HepG2 (cell line): ENCODE results near the gene FLVCR1. TPM values are rescaled to one million over a fixed set of nuclear protein-coding genes. Genes with fewer than 3 reads are reported as not detected.

Experiments used
- ATAD3A ChIP-seq: sonication (generic); formaldehyde crosslinking; IDR thresholded peaks from 2 replicates; pipeline ENCODE4 v1.4.0; 2020; ENCODE audit warnings: missing genetic modification reagents
- FOXA1 ChIP-seq, 2 experiments: fragments of 450-650 bp in 1 of 2; sonication (generic) in 1 of 2; formaldehyde crosslinking in 1 of 2; IDR thresholded peaks; 2 replicates each; pipeline versions ENCODE4 v1.4.0 to v1.6.1; 2016 to 2020; ENCODE audit warnings: missing genetic modification reagents in 1 of 2
- IRX3 ChIP-seq: sonication (generic); formaldehyde crosslinking; IDR thresholded peaks from 2 replicates; pipeline ENCODE4 v1.8.1; 2023; ENCODE audit warnings: mild to moderate bottlenecking, low read depth, missing genetic modification reagents, borderline replicate concordance
- KDM2A ChIP-seq: sonication (generic); formaldehyde crosslinking; IDR thresholded peaks from 2 replicates; pipeline ENCODE4 v1.4.0; 2020; ENCODE audit warnings: low read depth, missing genetic modification reagents, borderline replicate concordance
- KDM4B ChIP-seq: sonication (generic); formaldehyde crosslinking; IDR thresholded peaks from 2 replicates; pipeline ENCODE4 v1.4.0; 2020; ENCODE audit warnings: missing genetic modification reagents
- NAIF1 ChIP-seq: sonication (generic); formaldehyde crosslinking; IDR thresholded peaks from 2 replicates; pipeline ENCODE4 v1.5.0; 2020; ENCODE audit warnings: mild to moderate bottlenecking, missing genetic modification reagents, borderline replicate concordance
- NR2C2 ChIP-seq: sonication (generic); formaldehyde crosslinking; IDR thresholded peaks from 2 replicates; pipeline ENCODE4 v1.4.0; 2020; ENCODE audit warnings: missing genetic modification reagents, mild to moderate bottlenecking, moderate library complexity, borderline replicate concordance
- SOX13 ChIP-seq, 3 experiments: fragments of 450-650 bp in 1 of 3; sonication (generic) in 1 of 3; formaldehyde crosslinking in 1 of 3; IDR thresholded peaks in 2 of 3; conservative IDR thresholded peaks in 1 of 3; 2 replicates each; pipeline versions ENCODE4 v1.5.0 to v1.6.1; 2016 to 2020; ENCODE audit warnings: antibody characterized with exemption in 1 of 3, mild to moderate bottlenecking in 1 of 3, missing compliant biosample characterization in 1 of 3, missing genetic modification reagents in 1 of 3, moderate library complexity in 1 of 3
- ZC3H13 ChIP-seq: sonication (generic); formaldehyde crosslinking; IDR thresholded peaks from 2 replicates; pipeline ENCODE4 v1.8.1; 2023; ENCODE audit warnings: mild to moderate bottlenecking, missing genetic modification reagents, moderate library complexity
- ZNF124 ChIP-seq: sonication (generic); formaldehyde crosslinking; IDR thresholded peaks from 2 replicates; pipeline ENCODE4 v1.4.0; 2020; ENCODE audit warnings: missing genetic modification reagents
- ZNF235 ChIP-seq: sonication (generic); formaldehyde crosslinking; IDR thresholded peaks from 2 replicates; pipeline ENCODE4 v1.8.1; 2023; ENCODE audit warnings: mild to moderate bottlenecking, missing genetic modification reagents, borderline replicate concordance
- ZNF572 ChIP-seq: sonication (generic); formaldehyde crosslinking; IDR thresholded peaks from 2 replicates; pipeline ENCODE4 v1.5.1; 2020; ENCODE audit warnings: mild to moderate bottlenecking, missing genetic modification reagents
- ZNF577 ChIP-seq: sonication (generic); formaldehyde crosslinking; IDR thresholded peaks from 2 replicates; pipeline ENCODE4 v1.4.0; 2020; ENCODE audit warnings: mild to moderate bottlenecking, low read depth, missing genetic modification reagents, borderline replicate concordance
- ZNF670 ChIP-seq: sonication (generic); formaldehyde crosslinking; IDR thresholded peaks from 2 replicates; pipeline ENCODE4 v1.8.0; 2022; ENCODE audit warnings: mild to moderate bottlenecking, missing genetic modification reagents, borderline replicate concordance
- ZNF746 ChIP-seq: sonication (generic); formaldehyde crosslinking; IDR thresholded peaks from 2 replicates; pipeline ENCODE4 v1.8.0; 2022; ENCODE audit warnings: mild to moderate bottlenecking, missing genetic modification reagents
- polyA plus RNA-seq, 8 experiments: library from polyadenylated mRNA; depleted of rRNA in 3 of 8; stranded (reverse) in 7 of 8; unstranded in 1 of 8; fragments of >200 nt; fragmentation: Illumina TruSeq in 4 of 8; extraction: Trizol in 4 of 8; gene quantifications; 2 replicates each; pipeline versions ENCODE4 v1.2.1 to v1.2.3, GENCODE V29; 2011 to 2016; ENCODE audit warnings: low read depth in 4 of 8, missing spikeins in 1 of 8, mixed read lengths in 1 of 8; ENCODE audit not compliant: insufficient read depth in 1 of 8
- total RNA-seq, 5 experiments: library from RNA; depleted of rRNA; stranded (reverse); fragments of >200 nt; fragmentation: Illumina TruSeq; extraction: Trizol; gene quantifications; 2 replicates each; pipeline ENCODE4 v1.2.3, GENCODE V29; 2016; ENCODE audit warnings: low read depth in 1 of 5
- TF ChIP-seq, protein P1 (sequence below): sonication (generic); formaldehyde crosslinking; IDR thresholded peaks from 2 replicates; pipeline ENCODE4 v1.8.1; 2023; ENCODE audit warnings: mild to moderate bottlenecking, missing genetic modification reagents
- TF ChIP-seq, protein P2 (sequence below): sonication (generic); formaldehyde crosslinking; IDR thresholded peaks from 2 replicates; pipeline ENCODE4 v1.5.1; 2020; ENCODE audit warnings: mild to moderate bottlenecking, moderate library complexity, missing genetic modification reagents
- TF ChIP-seq, protein P3 (sequence below): sonication (generic); formaldehyde crosslinking; IDR thresholded peaks from 2 replicates; pipeline ENCODE4; 2020; ENCODE audit warnings: missing genetic modification reagents, mild to moderate bottlenecking, borderline replicate concordance
- TF ChIP-seq, protein P4 (sequence below), 2 experiments: sonication (generic) in 1 of 2; formaldehyde crosslinking in 1 of 2; IDR thresholded peaks; 2 replicates each; pipeline versions ENCODE4 v1.4.0 to v1.6.1; 2018 to 2020; ENCODE audit warnings: missing genetic modification reagents in 2 of 2, borderline replicate concordance in 1 of 2, low read depth in 1 of 2, mild to moderate bottlenecking in 1 of 2, missing biosample characterization in 1 of 2

The FLVCR1 gene
- total and polyA plus RNA-seq, 2 of the 13 experiments (the other 11 are each of a cell fraction or from before 2014, with no cell fraction given), result 14.8 to 39.8 TPM

DNA sequence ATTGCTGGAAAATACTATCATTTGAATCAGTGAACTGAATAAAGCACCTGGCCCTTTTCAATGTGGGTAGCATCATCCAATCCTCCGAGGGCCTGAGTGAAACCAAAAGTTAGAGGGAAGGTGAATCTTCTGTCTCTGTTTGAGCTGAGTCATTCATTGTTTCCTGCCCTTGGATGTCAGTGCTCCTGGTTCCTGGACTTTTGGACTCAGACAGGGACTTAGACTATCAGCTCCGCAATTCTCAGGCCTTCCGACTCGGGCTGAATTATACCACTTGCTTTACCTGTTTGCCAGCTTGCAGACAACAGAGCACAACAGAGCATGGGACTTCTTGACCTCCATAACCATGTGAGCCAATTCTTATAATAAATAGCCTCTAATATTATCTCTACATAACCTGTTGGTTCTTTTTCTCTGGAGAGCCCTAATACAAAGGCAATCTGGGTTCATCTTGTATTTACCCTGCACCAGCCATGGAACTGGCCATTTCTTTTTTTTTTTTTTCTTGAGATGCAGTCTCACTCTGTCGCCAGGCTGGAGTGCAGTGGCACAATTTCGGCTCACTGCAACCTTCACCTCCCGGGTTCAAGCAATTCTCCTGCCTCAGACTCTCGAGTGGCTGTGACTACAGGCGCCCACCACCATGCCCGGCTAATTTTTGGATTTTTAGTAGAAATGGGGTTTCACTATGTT lies 73.1 kb downstream of the FLVCR1 start (continued):
- TF ChIP-seq ATAD3A (CRISPR knock-in tag) (no peak), ZNF577 (no peak), ZNF235 (no peak), ZNF746 (CRISPR knock-in tag) (no peak), IRX3 (CRISPR knock-in tag) (no peak), NR2C2 (0 out of 2 replicates have a peak, but pooled peaks have one; percentile 19), ZC3H13 (no peak), FOXA1 (IDR thresholded peaks at IDR 0.05) (no peak), FOXA1 (CRISPR knock-in tag; IDR thresholded peaks at IDR 0.05) (no peak), ZNF572 (CRISPR knock-in tag) (no peak), SOX13 (IDR thresholded peaks at IDR 0.05) (peak; percentile 42; the same call in 1 of the 2 replicates), SOX13 (CRISPR knock-in tag; conservative IDR thresholded peaks at IDR 0.05 in 1 of 2, IDR thresholded peaks at IDR 0.05 in 1 of 2) (peak in 1 of 2 experiments; percentile 76; a peak in 2 of 4 replicates), KDM2A (no peak), ZNF124 (no peak), ZNF670 (CRISPR knock-in tag) (0 out of 2 replicates have a peak, but pooled peaks have one; percentile 61), KDM4B (CRISPR knock-in tag) (no peak), NAIF1 (no peak)
- TF ChIP-seq, protein P1, sequence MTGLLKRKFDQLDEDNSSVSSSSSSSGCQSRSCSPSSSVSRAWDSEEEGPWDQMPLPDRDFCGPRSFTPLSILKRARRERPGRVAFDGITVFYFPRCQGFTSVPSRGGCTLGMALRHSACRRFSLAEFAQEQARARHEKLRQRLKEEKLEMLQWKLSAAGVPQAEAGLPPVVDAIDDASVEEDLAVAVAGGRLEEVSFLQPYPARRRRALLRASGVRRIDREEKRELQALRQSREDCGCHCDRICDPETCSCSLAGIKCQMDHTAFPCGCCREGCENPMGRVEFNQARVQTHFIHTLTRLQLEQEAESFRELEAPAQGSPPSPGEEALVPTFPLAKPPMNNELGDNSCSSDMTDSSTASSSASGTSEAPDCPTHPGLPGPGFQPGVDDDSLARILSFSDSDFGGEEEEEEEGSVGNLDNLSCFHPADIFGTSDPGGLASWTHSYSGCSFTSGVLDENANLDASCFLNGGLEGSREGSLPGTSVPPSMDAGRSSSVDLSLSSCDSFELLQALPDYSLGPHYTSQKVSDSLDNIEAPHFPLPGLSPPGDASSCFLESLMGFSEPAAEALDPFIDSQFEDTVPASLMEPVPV, result no peak
- TF ChIP-seq, protein P2, sequence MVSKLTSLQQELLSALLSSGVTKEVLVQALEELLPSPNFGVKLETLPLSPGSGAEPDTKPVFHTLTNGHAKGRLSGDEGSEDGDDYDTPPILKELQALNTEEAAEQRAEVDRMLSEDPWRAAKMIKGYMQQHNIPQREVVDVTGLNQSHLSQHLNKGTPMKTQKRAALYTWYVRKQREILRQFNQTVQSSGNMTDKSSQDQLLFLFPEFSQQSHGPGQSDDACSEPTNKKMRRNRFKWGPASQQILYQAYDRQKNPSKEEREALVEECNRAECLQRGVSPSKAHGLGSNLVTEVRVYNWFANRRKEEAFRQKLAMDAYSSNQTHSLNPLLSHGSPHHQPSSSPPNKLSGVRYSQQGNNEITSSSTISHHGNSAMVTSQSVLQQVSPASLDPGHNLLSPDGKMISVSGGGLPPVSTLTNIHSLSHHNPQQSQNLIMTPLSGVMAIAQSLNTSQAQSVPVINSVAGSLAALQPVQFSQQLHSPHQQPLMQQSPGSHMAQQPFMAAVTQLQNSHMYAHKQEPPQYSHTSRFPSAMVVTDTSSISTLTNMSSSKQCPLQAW (CRISPR knock-in tag), result no peak
- TF ChIP-seq, protein P3, sequence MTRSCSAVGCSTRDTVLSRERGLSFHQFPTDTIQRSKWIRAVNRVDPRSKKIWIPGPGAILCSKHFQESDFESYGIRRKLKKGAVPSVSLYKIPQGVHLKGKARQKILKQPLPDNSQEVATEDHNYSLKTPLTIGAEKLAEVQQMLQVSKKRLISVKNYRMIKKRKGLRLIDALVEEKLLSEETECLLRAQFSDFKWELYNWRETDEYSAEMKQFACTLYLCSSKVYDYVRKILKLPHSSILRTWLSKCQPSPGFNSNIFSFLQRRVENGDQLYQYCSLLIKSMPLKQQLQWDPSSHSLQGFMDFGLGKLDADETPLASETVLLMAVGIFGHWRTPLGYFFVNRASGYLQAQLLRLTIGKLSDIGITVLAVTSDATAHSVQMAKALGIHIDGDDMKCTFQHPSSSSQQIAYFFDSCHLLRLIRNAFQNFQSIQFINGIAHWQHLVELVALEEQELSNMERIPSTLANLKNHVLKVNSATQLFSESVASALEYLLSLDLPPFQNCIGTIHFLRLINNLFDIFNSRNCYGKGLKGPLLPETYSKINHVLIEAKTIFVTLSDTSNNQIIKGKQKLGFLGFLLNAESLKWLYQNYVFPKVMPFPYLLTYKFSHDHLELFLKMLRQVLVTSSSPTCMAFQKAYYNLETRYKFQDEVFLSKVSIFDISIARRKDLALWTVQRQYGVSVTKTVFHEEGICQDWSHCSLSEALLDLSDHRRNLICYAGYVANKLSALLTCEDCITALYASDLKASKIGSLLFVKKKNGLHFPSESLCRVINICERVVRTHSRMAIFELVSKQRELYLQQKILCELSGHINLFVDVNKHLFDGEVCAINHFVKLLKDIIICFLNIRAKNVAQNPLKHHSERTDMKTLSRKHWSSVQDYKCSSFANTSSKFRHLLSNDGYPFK (CRISPR knock-in tag), result no peak
- TF ChIP-seq, protein P4, sequence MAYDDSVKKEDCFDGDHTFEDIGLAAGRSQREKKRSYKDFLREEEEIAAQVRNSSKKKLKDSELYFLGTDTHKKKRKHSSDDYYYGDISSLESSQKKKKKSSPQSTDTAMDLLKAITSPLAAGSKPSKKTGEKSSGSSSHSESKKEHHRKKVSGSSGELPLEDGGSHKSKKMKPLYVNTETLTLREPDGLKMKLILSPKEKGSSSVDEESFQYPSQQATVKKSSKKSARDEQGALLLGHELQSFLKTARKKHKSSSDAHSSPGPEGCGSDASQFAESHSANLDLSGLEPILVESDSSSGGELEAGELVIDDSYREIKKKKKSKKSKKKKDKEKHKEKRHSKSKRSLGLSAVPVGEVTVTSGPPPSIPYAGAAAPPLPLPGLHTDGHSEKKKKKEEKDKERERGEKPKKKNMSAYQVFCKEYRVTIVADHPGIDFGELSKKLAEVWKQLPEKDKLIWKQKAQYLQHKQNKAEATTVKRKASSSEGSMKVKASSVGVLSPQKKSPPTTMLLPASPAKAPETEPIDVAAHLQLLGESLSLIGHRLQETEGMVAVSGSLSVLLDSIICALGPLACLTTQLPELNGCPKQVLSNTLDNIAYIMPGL (CRISPR knock-in tag; IDR thresholded peaks at IDR 0.05; ENCODE audit: borderline replicate concordance in 1 of 2, low read depth in 1 of 2), result no peak
